HG03442 (cell line): ENCODE measurements around the gene ABL1.

Experiments used
- ATAC-seq: cut with Tn5 transposase; IDR thresholded peaks from one replicate; pipeline ENCODE4 v1.9.1; 2021; ENCODE audit warnings: mild to moderate bottlenecking, moderate library complexity; ENCODE audit not compliant: unreplicated experiment

The ABL1 gene

DNA sequence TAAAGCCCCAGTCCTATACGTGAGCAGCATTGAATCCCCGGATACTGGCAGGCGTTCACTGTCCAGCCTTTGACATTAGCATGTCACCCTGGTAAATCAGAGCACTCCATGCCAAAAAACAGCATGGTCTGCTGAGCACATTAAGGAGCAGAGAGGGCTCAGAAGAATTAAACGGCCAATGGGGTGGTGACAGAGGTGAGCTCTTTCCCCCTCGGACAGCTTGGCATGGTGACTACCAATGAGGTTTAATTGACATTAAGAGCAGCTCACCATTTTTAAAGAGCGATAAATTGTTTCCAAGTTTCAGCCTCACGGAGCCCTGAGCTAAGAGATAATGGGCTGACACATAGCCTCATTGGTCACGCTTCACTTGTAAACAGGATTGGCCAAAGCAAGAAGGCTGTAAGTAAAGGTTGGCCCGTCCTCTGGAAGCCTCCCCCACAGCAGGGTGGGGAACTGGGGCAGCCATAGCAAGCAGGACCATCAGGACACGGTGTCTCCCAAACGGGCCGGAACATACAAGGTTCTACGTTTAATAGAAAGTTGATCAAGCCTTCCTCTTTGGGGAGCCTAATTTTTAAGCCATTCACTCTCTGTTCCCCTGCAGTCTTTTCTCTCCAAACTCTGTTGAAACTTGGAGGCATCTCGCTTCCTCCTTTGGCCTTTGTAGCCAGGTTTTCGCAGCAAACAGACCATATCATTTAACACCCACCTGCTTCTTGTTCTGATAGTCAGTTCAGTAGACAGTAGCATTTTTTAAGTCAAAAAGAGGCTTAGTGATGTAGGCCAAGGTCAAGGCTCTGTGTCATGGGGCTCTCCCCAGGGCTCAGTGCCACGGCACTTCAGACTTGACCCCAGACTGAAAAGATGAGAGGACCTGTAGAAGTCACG, 35.7 kb downstream of the ABL1 start:
- ATAC-seq = peak; percentile 77

DNA sequence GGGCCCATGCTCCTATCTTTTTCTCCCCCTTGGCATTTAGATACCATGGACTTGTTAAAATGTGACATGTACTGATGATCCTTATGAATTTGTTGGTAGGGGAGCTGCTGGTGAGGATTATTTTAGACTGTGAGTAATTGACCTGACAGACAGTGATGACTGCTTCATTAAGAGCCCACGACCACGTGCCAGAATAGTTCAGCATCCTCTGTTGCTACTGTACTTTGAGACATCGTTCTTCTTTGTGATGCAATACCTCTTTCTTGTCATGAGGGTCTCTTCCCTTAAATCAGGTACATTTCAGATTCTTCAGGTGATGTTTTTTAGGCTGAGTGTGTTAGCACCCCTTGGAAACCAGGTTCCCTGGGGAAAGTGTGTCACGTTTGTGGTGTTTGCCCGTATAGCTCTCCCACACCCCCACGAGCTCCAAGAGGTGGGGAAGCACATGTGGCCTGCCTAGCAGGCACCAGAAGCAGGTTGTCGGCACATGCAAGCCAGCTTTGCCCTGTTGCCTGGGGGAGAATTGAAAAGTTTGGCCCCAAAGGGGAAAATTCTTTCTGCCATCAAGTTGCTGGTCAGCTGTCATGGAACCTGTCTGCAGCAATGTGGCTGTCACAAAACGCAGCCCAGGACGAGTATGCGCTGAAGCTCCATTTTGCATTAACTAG, 36.5 kb downstream of the ABL1 start:
- ATAC-seq = no peak

DNA sequence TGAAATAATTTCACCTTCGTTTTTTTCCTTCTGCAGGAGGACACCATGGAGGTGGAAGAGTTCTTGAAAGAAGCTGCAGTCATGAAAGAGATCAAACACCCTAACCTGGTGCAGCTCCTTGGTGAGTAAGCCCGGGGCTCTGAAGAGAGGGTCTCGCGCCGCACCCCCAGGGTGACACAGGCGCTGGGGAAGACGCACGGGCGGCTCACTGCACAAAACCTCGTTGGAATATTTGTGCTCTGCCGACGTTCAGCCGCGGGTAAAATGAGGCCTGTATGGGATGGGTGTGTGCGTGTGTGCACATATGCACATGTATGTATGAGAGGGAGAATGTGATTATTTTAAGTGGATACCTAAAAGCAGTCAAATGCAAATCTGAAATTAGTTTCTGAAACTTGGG, 37.0 kb downstream of the ABL1 start:
- no peak for ATAC-seq

DNA sequence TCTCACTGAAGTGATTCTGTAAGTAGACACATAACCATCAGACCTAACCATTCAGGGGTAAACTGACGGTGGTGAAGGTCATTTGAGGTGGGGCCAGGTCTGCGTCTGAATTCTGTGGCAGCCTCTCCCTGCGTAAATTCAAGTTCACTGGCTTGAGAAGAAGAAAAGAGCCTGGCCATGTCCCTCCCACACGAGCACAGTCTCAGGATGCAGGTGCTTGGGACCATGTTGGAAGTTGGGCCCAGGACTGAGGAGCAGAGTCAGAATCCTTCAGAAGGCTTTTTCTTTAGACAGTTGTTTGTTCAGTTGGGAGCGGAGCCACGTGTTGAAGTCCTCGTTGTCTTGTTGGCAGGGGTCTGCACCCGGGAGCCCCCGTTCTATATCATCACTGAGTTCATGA, 37.5 kb downstream of the ABL1 start:
- no peak for ATAC-seq

DNA sequence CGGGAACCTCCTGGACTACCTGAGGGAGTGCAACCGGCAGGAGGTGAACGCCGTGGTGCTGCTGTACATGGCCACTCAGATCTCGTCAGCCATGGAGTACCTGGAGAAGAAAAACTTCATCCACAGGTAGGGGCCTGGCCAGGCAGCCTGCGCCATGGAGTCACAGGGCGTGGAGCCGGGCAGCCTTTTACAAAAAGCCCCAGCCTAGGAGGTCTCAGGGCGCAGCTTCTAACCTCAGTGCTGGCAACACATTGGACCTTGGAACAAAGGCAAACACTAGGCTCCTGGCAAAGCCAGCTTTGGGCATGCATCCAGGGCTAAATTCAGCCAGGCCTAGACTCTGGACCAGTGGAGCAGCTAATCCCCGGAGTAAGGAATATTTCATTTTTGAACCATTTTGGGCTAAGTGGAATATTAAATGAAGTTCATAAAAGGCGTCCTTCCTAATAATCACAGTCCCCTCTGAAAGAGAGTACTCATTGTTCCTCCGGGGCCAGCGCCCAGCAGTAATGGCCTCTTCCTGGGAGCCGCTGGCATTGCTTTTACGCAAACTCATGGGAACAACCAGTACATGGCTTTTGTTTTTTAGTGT, 38.0 kb downstream of the ABL1 start:
- no peak for ATAC-seq

DNA sequence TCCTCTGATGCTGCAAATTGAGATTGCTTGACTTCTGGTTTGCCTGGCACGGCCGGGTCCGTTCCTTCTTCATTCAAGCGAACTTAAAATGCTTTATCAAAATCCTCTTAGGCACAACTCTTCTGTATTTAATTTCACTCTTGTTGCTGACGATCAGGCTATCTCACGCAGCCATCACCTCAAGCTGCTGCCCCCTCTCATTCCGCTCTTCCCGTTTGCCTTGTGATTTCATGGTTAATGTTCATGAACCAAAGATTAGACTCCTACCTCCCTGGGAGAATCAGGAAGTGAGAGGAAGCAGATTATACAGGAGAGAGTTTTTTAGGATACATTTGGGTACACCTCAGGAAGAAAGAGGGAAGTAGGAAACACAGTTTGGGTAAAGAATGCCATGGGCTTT, 38.9 kb downstream of the ABL1 start:
- ATAC-seq = no peak

DNA sequence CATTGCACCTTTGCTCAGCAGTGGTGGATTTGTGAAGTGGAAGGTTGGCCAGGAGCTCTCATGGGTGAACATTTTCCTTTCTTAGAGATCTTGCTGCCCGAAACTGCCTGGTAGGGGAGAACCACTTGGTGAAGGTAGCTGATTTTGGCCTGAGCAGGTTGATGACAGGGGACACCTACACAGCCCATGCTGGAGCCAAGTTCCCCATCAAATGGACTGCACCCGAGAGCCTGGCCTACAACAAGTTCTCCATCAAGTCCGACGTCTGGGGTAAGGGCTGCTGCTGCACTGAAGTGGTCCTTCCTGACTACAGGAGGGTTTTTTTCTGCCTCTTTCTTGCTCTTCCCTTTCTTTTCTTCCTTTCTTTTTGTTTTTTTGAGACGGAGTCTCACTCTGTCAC, 39.7 kb downstream of the ABL1 start:
- no peak for ATAC-seq

DNA sequence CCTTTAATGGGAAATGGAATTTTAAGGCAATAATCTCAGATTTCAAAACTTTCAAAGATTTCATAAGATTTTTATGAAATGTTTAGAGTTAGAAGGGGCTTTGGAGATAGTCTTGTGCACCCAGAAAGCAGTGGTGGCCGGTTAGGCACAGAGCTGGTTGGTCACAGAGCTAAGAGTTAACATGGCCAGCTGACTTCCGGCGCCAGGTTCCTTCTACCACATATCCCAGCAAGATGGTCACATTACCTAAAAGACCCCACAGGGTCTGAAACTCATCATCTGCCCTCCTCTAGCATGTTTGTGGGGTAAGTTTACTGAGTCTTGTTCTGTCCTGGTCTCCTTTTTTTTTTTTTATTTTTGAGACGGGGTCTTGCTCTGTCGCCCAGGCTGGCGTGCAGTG, 42.2 kb downstream of the ABL1 start:
- ATAC-seq = no peak

DNA sequence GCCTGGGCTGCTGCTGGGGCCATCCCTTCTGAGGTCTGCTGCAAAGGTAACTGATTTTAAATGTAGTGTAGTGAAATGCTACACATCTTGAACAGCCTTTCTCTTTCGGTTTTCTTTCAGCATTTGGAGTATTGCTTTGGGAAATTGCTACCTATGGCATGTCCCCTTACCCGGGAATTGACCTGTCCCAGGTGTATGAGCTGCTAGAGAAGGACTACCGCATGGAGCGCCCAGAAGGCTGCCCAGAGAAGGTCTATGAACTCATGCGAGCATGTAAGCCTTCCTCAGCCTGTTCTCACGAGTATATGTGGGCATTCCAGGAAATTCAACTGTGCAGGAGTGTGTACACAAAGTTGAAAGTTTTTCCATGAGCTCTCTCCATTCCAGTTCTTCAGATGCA, 43.2 kb downstream of the ABL1 start:
- ATAC-seq = no peak

DNA sequence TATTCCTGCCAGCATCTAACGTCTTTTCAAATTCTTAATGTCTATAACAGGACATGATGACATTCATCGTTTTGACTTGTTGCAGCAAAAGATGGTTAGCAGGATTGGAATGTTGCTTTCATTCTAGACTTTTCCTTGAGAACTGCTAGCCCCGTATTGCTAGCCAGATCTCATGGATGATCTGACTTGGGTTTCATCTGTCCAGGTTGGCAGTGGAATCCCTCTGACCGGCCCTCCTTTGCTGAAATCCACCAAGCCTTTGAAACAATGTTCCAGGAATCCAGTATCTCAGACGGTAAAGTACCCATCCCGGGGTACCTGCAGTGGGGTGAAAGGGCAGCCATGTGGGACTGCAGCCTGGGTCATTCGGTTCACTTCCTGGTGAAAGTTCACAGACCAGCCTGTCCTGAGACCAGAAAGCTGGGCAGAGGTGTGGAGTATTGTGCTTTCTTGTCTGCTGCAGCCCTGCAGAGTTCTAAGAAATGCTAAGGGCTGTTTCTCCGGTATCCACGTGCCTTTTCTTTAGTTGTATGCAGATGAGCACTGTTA, 44.9 kb downstream of the ABL1 start:
- no peak for ATAC-seq

DNA sequence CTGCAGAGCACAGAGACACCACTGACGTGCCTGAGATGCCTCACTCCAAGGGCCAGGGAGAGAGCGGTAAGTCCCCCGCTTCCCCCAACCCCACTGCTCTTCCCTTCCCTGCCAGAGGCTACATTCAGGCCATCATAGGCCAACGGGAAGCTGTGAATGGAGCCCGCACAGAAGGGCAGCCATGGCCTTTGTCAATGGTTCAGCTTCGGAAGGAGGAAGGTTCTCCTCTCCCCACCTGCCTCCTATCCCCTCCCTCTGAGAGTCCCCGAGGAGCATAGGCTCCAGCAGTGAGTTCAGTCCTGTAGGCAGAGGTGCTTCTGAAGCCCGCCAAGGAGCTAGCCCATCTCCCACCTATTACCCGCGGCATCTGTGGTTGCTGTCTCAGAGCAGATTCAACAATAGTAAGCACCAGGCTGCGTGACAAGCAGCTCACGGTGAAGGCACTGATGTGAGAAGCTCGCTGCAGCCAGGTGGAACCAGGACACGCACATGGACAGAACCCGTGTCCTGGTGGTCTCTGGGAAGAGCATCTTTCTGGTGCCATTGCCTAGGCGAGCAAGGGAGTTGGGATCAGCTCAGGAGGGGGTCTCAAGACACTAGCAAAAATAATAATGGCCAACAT, 45.7 kb downstream of the ABL1 start:
- no peak for ATAC-seq

DNA sequence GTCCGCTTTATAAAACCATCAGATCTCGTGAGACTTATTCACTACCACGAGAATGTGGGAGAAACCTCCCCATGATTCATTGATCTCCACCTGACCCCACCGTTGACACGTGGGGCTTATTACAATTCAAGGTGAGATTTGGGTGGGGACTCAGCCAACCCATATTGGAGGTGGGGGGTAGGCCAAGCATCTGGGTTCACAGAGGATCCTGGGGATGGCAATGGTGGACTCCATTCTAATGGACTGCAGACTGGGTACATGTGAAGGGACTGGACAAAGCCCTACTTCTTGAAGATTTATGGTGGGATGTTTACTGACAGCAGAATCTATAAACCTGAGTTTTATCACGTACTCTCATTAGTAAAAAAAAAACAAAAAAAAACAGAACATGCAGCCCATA, 46.5 kb downstream of the ABL1 start:
- no peak for ATAC-seq

DNA sequence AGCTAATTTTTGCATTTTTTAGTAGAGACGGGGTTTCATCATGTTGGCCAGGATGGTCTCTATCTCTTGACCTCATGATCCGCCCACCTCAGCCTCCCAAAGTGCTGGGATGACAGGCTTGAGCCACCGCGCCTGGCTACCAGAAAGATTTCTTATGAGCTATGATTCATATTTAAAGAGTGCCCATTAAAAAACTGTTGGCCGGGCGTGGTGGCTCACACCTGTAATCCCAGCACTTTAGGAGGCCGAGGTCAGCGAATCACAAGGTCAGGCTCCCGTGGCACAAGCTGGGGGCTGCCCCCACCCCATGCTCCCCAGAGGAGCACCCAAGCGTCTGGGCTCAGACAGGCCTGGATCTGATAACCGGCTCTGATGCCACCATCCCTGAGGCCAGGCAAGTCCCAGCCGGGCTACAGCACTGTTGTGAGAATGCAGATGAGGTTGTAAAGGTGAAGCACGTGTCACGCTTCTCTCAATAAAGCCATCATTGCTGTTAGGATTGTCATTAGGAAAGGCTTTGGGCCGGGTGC, 47.7 kb downstream of the ABL1 start:
- no peak for ATAC-seq

DNA sequence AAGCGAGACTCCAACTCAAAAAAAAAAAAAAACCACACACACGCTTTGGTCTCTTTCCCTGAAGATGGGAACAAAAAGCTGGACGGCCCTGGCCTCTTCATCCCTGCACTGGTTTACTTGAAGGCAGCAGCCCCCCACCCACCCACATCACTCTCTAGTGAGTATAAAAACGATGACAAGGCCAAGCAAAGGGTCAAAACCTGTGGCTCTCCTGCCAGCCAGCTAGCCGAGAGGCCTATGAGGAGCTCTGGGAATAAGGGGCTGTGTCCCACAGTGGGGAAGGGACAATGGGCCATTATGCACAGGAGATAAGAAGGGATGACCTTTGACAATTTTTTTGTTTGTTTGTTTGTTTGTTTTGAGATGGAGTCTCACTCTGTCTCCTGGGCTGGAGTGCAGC, 48.4 kb downstream of the ABL1 start:
- ATAC-seq = no peak

DNA sequence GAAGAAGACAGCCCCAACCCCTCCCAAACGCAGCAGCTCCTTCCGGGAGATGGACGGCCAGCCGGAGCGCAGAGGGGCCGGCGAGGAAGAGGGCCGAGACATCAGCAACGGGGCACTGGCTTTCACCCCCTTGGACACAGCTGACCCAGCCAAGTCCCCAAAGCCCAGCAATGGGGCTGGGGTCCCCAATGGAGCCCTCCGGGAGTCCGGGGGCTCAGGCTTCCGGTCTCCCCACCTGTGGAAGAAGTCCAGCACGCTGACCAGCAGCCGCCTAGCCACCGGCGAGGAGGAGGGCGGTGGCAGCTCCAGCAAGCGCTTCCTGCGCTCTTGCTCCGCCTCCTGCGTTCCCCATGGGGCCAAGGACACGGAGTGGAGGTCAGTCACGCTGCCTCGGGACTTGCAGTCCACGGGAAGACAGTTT, 49.1 kb downstream of the ABL1 start:
- ATAC-seq = no peak

DNA sequence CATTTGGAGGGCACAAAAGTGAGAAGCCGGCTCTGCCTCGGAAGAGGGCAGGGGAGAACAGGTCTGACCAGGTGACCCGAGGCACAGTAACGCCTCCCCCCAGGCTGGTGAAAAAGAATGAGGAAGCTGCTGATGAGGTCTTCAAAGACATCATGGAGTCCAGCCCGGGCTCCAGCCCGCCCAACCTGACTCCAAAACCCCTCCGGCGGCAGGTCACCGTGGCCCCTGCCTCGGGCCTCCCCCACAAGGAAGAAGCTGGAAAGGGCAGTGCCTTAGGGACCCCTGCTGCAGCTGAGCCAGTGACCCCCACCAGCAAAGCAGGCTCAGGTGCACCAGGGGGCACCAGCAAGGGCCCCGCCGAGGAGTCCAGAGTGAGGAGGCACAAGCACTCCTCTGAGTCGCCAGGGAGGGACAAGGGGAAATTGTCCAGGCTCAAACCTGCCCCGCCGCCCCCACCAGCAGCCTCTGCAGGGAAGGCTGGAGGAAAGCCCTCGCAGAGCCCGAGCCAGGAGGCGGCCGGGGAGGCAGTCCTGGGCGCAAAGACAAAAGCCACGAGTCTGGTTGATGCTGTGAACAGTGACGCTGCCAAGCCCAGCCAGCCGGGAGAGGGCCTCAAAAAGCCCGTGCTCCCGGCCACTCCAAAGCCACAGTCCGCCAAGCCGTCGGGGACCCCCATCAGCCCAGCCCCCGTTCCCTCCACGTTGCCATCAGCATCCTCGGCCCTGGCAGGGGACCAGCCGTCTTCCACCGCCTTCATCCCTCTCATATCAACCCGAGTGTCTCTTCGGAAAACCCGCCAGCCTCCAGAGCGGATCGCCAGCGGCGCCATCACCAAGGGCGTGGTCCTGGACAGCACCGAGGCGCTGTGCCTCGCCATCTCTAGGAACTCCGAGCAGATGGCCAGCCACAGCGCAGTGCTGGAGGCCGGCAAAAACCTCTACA, 49.8 kb downstream of the ABL1 start:
- no peak for ATAC-seq

DNA sequence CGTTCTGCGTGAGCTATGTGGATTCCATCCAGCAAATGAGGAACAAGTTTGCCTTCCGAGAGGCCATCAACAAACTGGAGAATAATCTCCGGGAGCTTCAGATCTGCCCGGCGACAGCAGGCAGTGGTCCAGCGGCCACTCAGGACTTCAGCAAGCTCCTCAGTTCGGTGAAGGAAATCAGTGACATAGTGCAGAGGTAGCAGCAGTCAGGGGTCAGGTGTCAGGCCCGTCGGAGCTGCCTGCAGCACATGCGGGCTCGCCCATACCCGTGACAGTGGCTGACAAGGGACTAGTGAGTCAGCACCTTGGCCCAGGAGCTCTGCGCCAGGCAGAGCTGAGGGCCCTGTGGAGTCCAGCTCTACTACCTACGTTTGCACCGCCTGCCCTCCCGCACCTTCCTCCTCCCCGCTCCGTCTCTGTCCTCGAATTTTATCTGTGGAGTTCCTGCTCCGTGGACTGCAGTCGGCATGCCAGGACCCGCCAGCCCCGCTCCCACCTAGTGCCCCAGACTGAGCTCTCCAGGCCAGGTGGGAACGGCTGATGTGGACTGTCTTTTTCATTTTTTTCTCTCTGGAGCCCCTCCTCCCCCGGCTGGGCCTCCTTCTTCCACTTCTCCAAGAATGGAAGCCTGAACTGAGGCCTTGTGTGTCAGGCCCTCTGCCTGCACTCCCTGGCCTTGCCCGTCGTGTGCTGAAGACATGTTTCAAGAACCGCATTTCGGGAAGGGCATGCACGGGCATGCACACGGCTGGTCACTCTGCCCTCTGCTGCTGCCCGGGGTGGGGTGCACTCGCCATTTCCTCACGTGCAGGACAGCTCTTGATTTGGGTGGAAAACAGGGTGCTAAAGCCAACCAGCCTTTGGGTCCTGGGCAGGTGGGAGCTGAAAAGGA, 50.7 kb downstream of the ABL1 start:
- ATAC-seq = no peak

DNA sequence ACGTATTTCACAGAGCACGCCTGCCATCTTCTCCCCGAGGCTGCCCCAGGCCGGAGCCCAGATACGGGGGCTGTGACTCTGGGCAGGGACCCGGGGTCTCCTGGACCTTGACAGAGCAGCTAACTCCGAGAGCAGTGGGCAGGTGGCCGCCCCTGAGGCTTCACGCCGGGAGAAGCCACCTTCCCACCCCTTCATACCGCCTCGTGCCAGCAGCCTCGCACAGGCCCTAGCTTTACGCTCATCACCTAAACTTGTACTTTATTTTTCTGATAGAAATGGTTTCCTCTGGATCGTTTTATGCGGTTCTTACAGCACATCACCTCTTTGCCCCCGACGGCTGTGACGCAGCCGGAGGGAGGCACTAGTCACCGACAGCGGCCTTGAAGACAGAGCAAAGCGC, 51.9 kb downstream of the ABL1 start:
- no peak for ATAC-seq
